ENCODE data around the gene PRDM11.

The PRDM11 gene

GRCh38 chr11:45259592-45259991 lies 113.2 kb downstream of the PRDM11 start:
- TF ChIP-seq, protein P1, sequence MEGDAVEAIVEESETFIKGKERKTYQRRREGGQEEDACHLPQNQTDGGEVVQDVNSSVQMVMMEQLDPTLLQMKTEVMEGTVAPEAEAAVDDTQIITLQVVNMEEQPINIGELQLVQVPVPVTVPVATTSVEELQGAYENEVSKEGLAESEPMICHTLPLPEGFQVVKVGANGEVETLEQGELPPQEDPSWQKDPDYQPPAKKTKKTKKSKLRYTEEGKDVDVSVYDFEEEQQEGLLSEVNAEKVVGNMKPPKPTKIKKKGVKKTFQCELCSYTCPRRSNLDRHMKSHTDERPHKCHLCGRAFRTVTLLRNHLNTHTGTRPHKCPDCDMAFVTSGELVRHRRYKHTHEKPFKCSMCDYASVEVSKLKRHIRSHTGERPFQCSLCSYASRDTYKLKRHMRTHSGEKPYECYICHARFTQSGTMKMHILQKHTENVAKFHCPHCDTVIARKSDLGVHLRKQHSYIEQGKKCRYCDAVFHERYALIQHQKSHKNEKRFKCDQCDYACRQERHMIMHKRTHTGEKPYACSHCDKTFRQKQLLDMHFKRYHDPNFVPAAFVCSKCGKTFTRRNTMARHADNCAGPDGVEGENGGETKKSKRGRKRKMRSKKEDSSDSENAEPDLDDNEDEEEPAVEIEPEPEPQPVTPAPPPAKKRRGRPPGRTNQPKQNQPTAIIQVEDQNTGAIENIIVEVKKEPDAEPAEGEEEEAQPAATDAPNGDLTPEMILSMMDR (conservative IDR thresholded peaks at IDR 0.05; ENCODE audit: low read depth, low read length), result no peak
- DNase-seq (ENCODE audit: low read depth), result no peak
- H3K4me3 ChIP-seq (ENCODE audit: low read length), result no peak overlapping the region

- no peak for DNase-seq (ENCODE audit: low read depth)
- TF ChIP-seq, protein P1 (conservative IDR thresholded peaks at IDR 0.05; ENCODE audit: low read depth, low read length), result no peak
- no peak overlapping the region for H3K4me3 ChIP-seq (ENCODE audit: low read length)
These were observed 113.6 kb downstream of the PRDM11 start for GRCh38 chr11:45260071-45260470.

DNA sequence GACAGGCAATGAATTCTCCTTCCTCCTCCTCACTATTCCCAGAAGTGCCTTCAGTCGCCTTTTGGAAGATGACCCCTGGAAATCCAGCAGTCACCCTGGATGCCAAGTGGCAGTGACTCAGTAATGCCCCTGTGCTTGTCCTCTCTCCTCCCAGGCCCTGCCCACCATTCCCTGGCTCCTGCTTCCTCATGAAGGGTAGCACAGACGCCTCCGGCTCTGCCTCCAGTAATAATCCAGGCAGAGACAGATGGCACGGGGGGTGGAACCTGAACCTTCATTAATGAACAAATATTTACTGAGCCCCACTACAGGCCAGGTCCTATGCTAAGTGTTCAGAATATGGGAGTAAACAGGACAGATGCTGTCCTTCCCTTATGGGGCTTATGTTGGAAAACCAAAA lies 116.5 kb downstream of the PRDM11 start:
- no peak overlapping the region for H3K4me3 ChIP-seq (ENCODE audit: low read length)
- TF ChIP-seq, protein P1 (conservative IDR thresholded peaks at IDR 0.05; ENCODE audit: low read depth, low read length), result no peak
- DNase-seq (ENCODE audit: low read depth), result no peak

- no peak overlapping the region for H3K4me3 ChIP-seq (ENCODE audit: low read length)
- no peak for DNase-seq (ENCODE audit: low read depth)
- TF ChIP-seq, protein P1 (conservative IDR thresholded peaks at IDR 0.05; ENCODE audit: low read depth, low read length), result no peak
These were observed 117.3 kb downstream of the PRDM11 start for GRCh38 chr11:45263773-45264172.

GRCh38 chr11:45264839-45265515 lies 118.5 kb downstream of the PRDM11 start:
- no peak overlapping the region for H3K4me3 ChIP-seq (ENCODE audit: low read length)
- DNase-seq (ENCODE audit: low read depth), result peak; percentile 11
- TF ChIP-seq, protein P1 (conservative IDR thresholded peaks at IDR 0.05; ENCODE audit: low read depth, low read length), result no peak

- no peak overlapping the region for H3K4me3 ChIP-seq (ENCODE audit: low read length)
- no peak for DNase-seq (ENCODE audit: low read depth)
- TF ChIP-seq, protein P1 (conservative IDR thresholded peaks at IDR 0.05; ENCODE audit: low read depth, low read length), result no peak
These were observed 119.7 kb downstream of the PRDM11 start for GRCh38 chr11:45265969-45266675.

- TF ChIP-seq, protein P1 (conservative IDR thresholded peaks at IDR 0.05; ENCODE audit: low read depth, low read length), result no peak
- H3K4me3 ChIP-seq (ENCODE audit: low read length), result no peak overlapping the region
- no peak for DNase-seq (ENCODE audit: low read depth)
These were observed 120.2 kb downstream of the PRDM11 start for GRCh38 chr11:45266676-45267020.
